HG03135 (cell line): ENCODE measurements around the gene SLC45A1.

Experiments used
- ATAC-seq: cut with Tn5 transposase; IDR thresholded peaks from one replicate; pipeline ENCODE4 v1.9.1; 2021; ENCODE audit warnings: mild to moderate bottlenecking, moderate library complexity; ENCODE audit not compliant: unreplicated experiment

SLC45A1 gene

GRCh38 chr1:8382051-8382505, 64.2 kb downstream of the SLC45A1 start:
- no peak for ATAC-seq

DNA sequence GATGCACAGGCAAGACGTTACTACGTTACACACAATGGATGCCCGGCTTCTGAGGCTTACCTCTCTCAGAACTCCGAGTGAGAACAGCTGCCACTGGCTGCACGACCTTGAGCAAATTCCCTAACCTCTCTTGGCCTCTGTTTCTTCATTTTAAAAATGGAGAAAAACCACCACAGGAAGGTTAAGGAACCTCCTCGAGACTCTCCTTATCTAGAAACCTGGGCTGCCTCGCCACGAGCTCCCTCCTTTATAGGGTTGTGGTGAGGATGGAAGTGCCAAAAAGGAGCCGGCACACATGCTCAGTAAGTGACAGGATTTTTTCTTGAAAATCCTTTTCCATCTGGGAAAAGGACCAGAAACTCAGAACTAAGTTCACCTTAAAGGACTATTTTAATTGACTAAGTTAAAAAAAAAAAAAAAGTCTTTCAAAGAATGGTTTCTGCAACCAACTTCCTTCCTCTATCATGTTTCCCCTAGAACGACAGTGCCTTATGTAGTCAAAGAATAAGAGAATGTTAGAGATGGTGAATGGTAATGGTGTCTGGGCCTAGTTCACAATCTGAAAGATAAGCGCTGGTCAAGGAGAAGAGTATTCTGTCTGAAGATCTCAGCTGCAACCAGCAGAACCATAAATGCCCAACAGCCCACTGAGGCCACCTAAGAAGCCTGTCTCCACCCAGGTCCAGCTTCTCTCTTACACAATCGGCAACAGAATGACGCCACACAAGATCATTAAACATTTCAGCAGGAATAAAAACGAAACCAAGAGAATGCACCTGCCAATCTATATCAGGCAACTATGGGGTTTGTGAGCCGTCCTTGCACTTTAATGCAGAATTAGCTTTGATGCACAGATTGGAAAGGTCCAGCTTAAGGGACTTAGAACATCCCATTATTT, 64.9 kb downstream of the SLC45A1 start:
- ATAC-seq: no peak

DNA sequence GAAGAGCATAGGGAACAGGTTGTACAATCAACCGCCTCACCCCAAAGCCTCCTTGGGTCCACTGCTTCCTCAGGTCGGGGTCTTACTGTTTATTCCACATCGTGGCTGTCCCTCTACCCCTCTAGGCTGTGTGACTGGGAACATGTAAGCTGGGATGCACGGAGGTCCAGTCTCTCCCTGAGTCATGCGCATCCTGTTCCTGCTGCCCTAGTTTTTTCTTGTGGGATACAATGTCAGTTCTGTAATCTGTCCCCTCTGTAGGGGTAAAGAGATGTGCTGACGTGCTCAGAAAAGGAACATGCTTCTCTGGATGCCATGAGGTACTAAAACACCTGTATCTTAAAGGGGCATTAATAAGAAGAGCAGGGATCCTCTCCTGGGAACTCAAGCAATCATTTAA, 66.2 kb downstream of the SLC45A1 start:
- ATAC-seq: no peak

DNA sequence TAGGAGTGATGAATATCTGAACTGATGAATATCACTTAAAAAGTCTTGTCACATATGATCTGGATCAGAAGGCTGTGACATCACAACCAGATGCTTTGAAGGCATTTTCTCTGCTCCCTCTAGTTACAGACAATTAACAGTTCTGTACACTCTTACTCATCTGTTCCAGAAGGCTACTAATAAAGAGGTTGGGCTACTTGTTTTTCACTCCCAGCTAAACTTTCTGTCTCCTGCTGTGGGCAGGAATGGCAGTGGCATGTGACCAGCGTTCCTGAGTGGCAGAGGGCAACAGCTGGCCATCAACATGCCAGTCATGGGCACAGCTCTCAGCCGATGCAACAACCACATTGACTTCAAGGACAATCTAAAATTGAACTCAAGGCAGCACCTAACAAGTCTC, 66.7 kb downstream of the SLC45A1 start:
- ATAC-seq: no peak

DNA sequence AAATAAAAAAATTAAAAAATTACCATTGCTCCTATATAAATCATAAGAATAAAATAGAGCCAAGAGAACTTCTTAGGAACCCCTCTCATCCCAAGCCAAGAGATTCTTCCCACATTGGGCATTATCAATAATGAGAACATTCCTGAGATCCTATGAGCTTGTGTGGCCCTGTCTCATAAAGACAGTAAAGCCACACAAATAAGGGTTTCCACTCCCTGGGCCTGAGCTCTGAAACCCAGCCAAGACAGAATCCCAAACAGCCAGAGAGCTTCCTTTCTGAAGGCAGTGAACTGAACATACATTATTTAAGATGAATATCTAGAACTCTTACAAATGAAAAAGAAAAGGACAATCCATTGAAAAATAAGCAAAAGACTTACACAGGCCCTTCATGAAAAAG, 68.3 kb downstream of the SLC45A1 start:
- ATAC-seq: no peak

GRCh38 chr1:8388732-8389562, 71.0 kb downstream of the SLC45A1 start:
- no peak for ATAC-seq

- ATAC-seq: no peak
Observed at GRCh38 chr1:8389958-8390535, 72.1 kb downstream of the SLC45A1 start.

DNA sequence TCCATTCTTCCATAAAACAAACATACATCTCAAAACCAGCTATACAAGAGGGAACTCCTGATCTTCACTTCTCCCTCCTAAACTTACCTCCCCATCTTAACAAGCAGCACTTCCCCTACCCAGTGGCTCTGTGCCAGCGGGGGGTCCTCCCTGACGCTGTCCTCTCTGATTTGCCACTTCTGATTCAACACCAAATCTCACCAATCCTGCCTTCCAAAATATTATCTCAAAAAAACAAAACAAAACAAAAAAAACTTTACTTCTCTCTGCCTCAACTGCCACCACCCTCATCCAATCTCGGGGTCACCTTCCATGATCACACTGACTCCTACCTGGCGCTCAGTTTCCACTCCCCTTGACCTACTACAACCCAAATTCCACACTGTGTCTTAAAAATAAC, 72.8 kb downstream of the SLC45A1 start:
- no peak for ATAC-seq

GRCh38 chr1:8392522-8392921, 74.6 kb downstream of the SLC45A1 start:
- no peak for ATAC-seq
